SK-N-SH treated with all-trans-retinoic acid at 6 μM for 48 hours (cell line): ENCODE measurements around the gene FUNDC1.

Source experiments
- ARNTL ChIP-seq: fragments of 450-650 bp; formaldehyde crosslinking; IDR thresholded peaks from 2 replicates; pipeline ENCODE4 v1.5.0; 2020; ENCODE audit warnings: low read depth, mild to moderate bottlenecking, moderate library complexity, borderline replicate concordance
- CSDC2 ChIP-seq: fragments of 250-450 bp; sonication (Bioruptor Pico); IDR thresholded peaks from 2 replicates; pipeline ENCODE4 v1.5.0; 2020; ENCODE audit warnings: mild to moderate bottlenecking, moderate library complexity
- ESRRG ChIP-seq: fragments of 250-450 bp; sonication (Bioruptor Pico); IDR thresholded peaks from 2 replicates; pipeline ENCODE4 v1.6.1; 2021; ENCODE audit warnings: mild to moderate bottlenecking
- OSR1 ChIP-seq: fragments of 250-450 bp; sonication (Bioruptor Pico); IDR thresholded peaks from 2 replicates; pipeline ENCODE4 v1.8.0; 2022; ENCODE audit warnings: moderate library complexity, mild to moderate bottlenecking, inconsistent platforms
- PATZ1 ChIP-seq: fragments of 250-450 bp; sonication (Bioruptor Pico); IDR thresholded peaks from 2 replicates; pipeline ENCODE4 v1.8.0; 2020; ENCODE audit warnings: mild to moderate bottlenecking, moderate library complexity, borderline replicate concordance
- ZFP30 ChIP-seq: fragments of 450-650 bp; formaldehyde crosslinking; IDR thresholded peaks from 2 replicates; pipeline ENCODE4 v1.5.0; 2022; ENCODE audit warnings: mild to moderate bottlenecking, moderate library complexity

- TF ChIP-seq ARNTL (CRISPR knock-in tag): no peak
- TF ChIP-seq OSR1: no peak
- no peak for TF ChIP-seq CSDC2 (CRISPR knock-in tag)
- no peak for TF ChIP-seq ZFP30
- no peak for TF ChIP-seq ESRRG (CRISPR knock-in tag)
- TF ChIP-seq PATZ1: no peak
Measured at GRCh38 chrX:44514272-44514671, 28.4 kb downstream of the FUNDC1 start.
